GM12891 (cell line): ENCODE data around the gene TIFAB.

Experiments used
- POLR2A ChIP-seq: IDR thresholded peaks from 2 replicates; pipeline ENCODE4 v1.6.1; 2011; ENCODE audit warnings: low read depth, low read length, control low read depth
- POLR2AphosphoS5 ChIP-seq: IDR thresholded peaks from 2 replicates; pipeline ENCODE4 v1.6.1; 2011; ENCODE audit warnings: low read depth, low read length, control low read depth

DNA sequence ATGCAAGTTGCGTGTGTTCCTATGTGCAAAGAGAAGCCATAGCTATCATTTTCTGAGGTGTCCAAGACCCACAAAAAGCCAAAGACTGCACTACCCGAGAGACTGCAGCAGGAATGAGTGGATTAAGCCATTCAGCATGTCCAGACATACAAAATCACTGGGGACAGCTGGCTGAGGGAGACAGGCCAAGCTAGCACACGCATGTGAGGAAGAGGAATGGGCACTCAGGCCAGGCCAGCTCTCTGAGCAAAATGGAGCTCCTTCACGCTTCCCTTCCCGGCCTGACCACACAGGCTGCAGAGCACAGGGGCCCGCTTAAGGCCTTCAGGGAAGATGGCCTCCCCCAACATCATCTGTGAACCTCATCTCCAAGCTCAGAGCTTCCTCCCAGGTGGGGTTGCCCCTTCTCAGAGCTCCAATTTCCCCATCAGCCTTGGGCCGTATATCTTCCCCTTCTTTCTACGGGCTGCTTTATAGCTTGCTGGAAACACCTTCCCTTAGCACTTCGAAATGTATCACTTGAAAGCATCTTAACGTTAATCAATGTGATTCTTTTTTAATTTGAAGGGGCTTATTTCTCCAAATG is 13.4 kb downstream of the TIFAB start:
- no peak for TF ChIP-seq POLR2A
- no peak for TF ChIP-seq POLR2AphosphoS5
